ENCODE results near the gene NADK. TPM values are rescaled to one million over a fixed set of nuclear protein-coding genes. Genes with fewer than 3 reads are reported as not detected.

The NADK gene
- total and polyA plus RNA-seq, 10 of the 15 experiments (the other 5 are each of a cell fraction or from before 2014, with no cell fraction given) = 1.1 to 93.2 (median 46.9) TPM

DNA sequence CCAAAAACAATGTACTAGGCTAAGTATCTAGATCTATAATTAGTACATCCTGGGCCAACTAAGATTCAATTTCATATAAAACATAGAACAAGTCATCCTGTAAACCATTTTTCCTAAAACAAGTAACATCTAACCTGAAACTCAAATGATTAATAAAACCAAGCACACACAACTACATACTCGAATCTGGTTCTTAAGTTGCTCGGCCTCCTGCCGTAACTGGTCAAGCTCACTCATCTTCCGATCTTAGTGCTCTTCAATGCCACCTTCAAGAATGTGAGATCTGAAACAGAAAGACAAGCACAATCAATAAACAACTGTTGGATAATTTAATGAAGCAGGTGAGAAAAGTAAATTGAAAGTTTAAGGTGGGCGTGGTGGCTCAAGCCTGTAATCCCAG, 46.9 kb upstream of the NADK start:
- in situ Hi-C loops (cut with MboI) (no loop called here), intact Hi-C loops (cut with micrococcal nuclease; ENCODE audit: unreplicated experiment) (loop anchor here (5.0 kb wide), 1 partner anchor 82 kb away; no protein-coding TSS in a partner anchor)
- no peak for FAIRE-seq
- Histone ChIP-seq H4K20me1 (ENCODE audit: control insufficient read depth, insufficient read depth) (peaks cover 9% of the 10 kb centered on the region), H3K27me3 (replicated peaks in 1 of 2; ENCODE audit: control insufficient read depth in 2 of 2, insufficient read depth in 2 of 2, low read length in 1 of 2) (no peaks in the 10 kb centered on the region), H3K9ac (ENCODE audit: control insufficient read depth, insufficient read depth, low read length) (no peak overlapping the region), H3K4me2 (ENCODE audit: control insufficient read depth, insufficient read depth) (no peak overlapping the region), H3K36me3 (ENCODE audit: control insufficient read depth in 2 of 2, insufficient read depth in 2 of 2, low read length in 1 of 2) (peaks cover 12 to 33% of the 10 kb centered on the region in 2 experiments), H3K79me2 (ENCODE audit: control insufficient read depth, insufficient read depth, low read length) (peaks cover 39% of the 10 kb centered on the region), H3K4me3 (no peak overlapping the region), H3K4me1 (ENCODE audit: control insufficient read depth, insufficient read depth, low read length) (peaks cover 31% of the 10 kb centered on the region), H3K27ac (ENCODE audit: control insufficient read depth, insufficient read depth) (no peak overlapping the region), H3K9me3 (replicated peaks; ENCODE audit: control insufficient read depth, insufficient read depth, low read length) (no peaks in the 10 kb centered on the region), H2AFZ (ENCODE audit: control insufficient read depth, low read depth, low read length) (no peak overlapping the region)
- POLR2A ChIA-PET = no interaction called here
- no peak for DNase-seq (ENCODE audit: low read depth, low spot score)
- ATAC-seq = no peak
- CTCF ChIA-PET = no interaction called here
- WGBS (ENCODE audit: insufficient coverage, insufficient replicate concordance, low lambda C conversion rate, missing lambda C conversion rate) = 80% methylated on average over 5 of the region's 5 CpGs
- TF ChIP-seq RB1 (IDR thresholded peaks at IDR 0.05; ENCODE audit: borderline replicate concordance) (no peak), CHD2 (IDR thresholded peaks at IDR 0.05; ENCODE audit: borderline replicate concordance, low read depth, low read length) (no peak), RFX5 (IDR thresholded peaks at IDR 0.05; ENCODE audit: low read depth, low read length) (no peak), MTA2 (IDR thresholded peaks at IDR 0.05; ENCODE audit: low read depth) (no peak), SIN3A (IDR thresholded peaks at IDR 0.05; ENCODE audit: low read depth, low read length) (no peak), NR2C2 (IDR thresholded peaks at IDR 0.05; ENCODE audit: borderline replicate concordance, control insufficient read depth, insufficient read length, low read depth) (no peak), SUZ12 (IDR thresholded peaks at IDR 0.05; ENCODE audit: unreplicated experiment) (no peak), MYC (IDR thresholded peaks at IDR 0.05; ENCODE audit: insufficient read depth, insufficient read length, insufficient replicate concordance, low read length, severe bottlenecking) (no peak)
- TF ChIP-seq, protein P1, sequence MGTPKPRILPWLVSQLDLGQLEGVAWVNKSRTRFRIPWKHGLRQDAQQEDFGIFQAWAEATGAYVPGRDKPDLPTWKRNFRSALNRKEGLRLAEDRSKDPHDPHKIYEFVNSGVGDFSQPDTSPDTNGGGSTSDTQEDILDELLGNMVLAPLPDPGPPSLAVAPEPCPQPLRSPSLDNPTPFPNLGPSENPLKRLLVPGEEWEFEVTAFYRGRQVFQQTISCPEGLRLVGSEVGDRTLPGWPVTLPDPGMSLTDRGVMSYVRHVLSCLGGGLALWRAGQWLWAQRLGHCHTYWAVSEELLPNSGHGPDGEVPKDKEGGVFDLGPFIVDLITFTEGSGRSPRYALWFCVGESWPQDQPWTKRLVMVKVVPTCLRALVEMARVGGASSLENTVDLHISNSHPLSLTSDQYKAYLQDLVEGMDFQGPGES (IDR thresholded peaks at IDR 0.05) = no peak
- TF ChIP-seq, protein P2, sequence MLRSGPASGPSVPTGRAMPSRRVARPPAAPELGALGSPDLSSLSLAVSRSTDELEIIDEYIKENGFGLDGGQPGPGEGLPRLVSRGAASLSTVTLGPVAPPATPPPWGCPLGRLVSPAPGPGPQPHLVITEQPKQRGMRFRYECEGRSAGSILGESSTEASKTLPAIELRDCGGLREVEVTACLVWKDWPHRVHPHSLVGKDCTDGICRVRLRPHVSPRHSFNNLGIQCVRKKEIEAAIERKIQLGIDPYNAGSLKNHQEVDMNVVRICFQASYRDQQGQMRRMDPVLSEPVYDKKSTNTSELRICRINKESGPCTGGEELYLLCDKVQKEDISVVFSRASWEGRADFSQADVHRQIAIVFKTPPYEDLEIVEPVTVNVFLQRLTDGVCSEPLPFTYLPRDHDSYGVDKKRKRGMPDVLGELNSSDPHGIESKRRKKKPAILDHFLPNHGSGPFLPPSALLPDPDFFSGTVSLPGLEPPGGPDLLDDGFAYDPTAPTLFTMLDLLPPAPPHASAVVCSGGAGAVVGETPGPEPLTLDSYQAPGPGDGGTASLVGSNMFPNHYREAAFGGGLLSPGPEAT (IDR thresholded peaks at IDR 0.05; ENCODE audit: low read depth) = no peak
- SMC1A ChIA-PET (ENCODE audit: uncharacterized antibody, unreplicated experiment) = no interaction called here
- BruUV-seq (replicated peaks) = no TSS peak
- RAD21 ChIA-PET (ENCODE audit: unreplicated experiment) = no interaction called here
